Chondrocyte (in vitro differentiated cells): ENCODE results near the gene DENND4C. TPM values are rescaled to one million over a fixed set of nuclear protein-coding genes. Genes with fewer than 3 reads are reported as not detected.

Experiments used
- DNase-seq: peaks from one replicate; pipeline ENCODE4 v3.0.0; 2021; ENCODE audit warnings: mixed read lengths, low spot score
- H3K27ac Mint-ChIP-seq: one replicate; pipeline ENCODE4 v1.8.0; 2021; ENCODE audit warnings: mild to moderate bottlenecking, moderate library complexity, mixed read lengths; ENCODE audit not compliant: unreplicated experiment
- H3K27me3 Mint-ChIP-seq: 2 replicates; pipeline ENCODE4 v1.8.0; 2021; ENCODE audit warnings: low read depth, mixed read lengths
- H3K36me3 Mint-ChIP-seq: 2 replicates; pipeline ENCODE4 v1.8.0; 2021; ENCODE audit warnings: low read depth, mixed read lengths
- H3K4me1 Mint-ChIP-seq: 2 replicates; pipeline ENCODE4 v1.8.0; 2021; ENCODE audit warnings: low read depth, mild to moderate bottlenecking, mixed read lengths
- H3K4me3 Mint-ChIP-seq: one replicate; pipeline ENCODE4 v1.8.0; 2021; ENCODE audit warnings: mild to moderate bottlenecking, moderate library complexity, mixed read lengths; ENCODE audit not compliant: unreplicated experiment
- H3K9me3 Mint-ChIP-seq: 2 replicates; pipeline ENCODE4 v1.8.0; 2021; ENCODE audit warnings: low read depth, mixed read lengths
- CTCF ChIP-seq: fragments of 200-600 bp; sonication (generic); IDR thresholded peaks from 2 replicates; pipeline ENCODE4 v1.5.0; 2021; ENCODE audit warnings: antibody characterized with exemption, mild to moderate bottlenecking, moderate library complexity
- total RNA-seq: library from RNA; stranded (reverse); gene quantifications from 3 replicates; pipeline ENCODE4 v1.2.1, GENCODE V29; 2021

The DENND4C gene
- total RNA-seq, 1 donor from 2014 or later, result 27.0 TPM

- Mint-ChIP-seq H3K4me1 (no peaks in the 10 kb centered on the region), H3K36me3 (no peaks in the 10 kb centered on the region), H3K27me3 (no peaks in the 10 kb centered on the region), H3K4me3 (no peak overlapping the region), H3K9me3 (no peaks in the 10 kb centered on the region), H3K27ac (no peak overlapping the region)
- DNase-seq, result no peak
- no peak for TF ChIP-seq CTCF
These were observed 32.1 kb upstream of the DENND4C start for GRCh38 chr9:19198406-19198805.

- no peak for TF ChIP-seq CTCF
- Mint-ChIP-seq H3K27ac (no peak overlapping the region), H3K36me3 (no peaks in the 10 kb centered on the region), H3K9me3 (no peaks in the 10 kb centered on the region), H3K4me3 (no peak overlapping the region), H3K4me1 (no peaks in the 10 kb centered on the region), H3K27me3 (no peaks in the 10 kb centered on the region)
- DNase-seq, result no peak
These were observed 31.5 kb upstream of the DENND4C start for GRCh38 chr9:19199012-19199411.

- no peaks in the 10 kb centered on the region for H3K4me1 Mint-ChIP-seq
- no peaks in the 10 kb centered on the region for H3K27me3 Mint-ChIP-seq
- DNase-seq, result no peak
- H3K9me3 Mint-ChIP-seq, result no peaks in the 10 kb centered on the region
- H3K36me3 Mint-ChIP-seq, result no peaks in the 10 kb centered on the region
- TF ChIP-seq CTCF, result no peak
- H3K27ac Mint-ChIP-seq, result no peak overlapping the region
- H3K4me3 Mint-ChIP-seq, result no peak overlapping the region
These were observed 30.3 kb upstream of the DENND4C start for GRCh38 chr9:19200229-19200628.

- no peak overlapping the region for H3K27ac Mint-ChIP-seq
- no peak overlapping the region for H3K4me3 Mint-ChIP-seq
These were observed 28.3 kb upstream of the DENND4C start for GRCh38 chr9:19201899-19202891.

GRCh38 chr9:19203058-19203457 lies 27.4 kb upstream of the DENND4C start:
- no peaks in the 10 kb centered on the region for H3K4me1 Mint-ChIP-seq
- no peak for TF ChIP-seq CTCF
- no peak for DNase-seq
- no peak overlapping the region for H3K4me3 Mint-ChIP-seq
- H3K27ac Mint-ChIP-seq, result no peak overlapping the region
- H3K36me3 Mint-ChIP-seq, result no peaks in the 10 kb centered on the region
- H3K27me3 Mint-ChIP-seq, result no peaks in the 10 kb centered on the region
- H3K9me3 Mint-ChIP-seq, result no peaks in the 10 kb centered on the region

More at GRCh38 chr9:19201899-19202891, 28.3 kb upstream of the DENND4C start:
- no peaks in the 10 kb centered on the region for H3K27me3 Mint-ChIP-seq
- H3K4me1 Mint-ChIP-seq, result no peaks in the 10 kb centered on the region
- TF ChIP-seq CTCF, result no peak
- no peak for DNase-seq
- no peaks in the 10 kb centered on the region for H3K36me3 Mint-ChIP-seq
- no peaks in the 10 kb centered on the region for H3K9me3 Mint-ChIP-seq
